HepG2 (cell line): ENCODE data around the gene PAX4. TPM values are rescaled to one million over a fixed set of nuclear protein-coding genes. Genes with fewer than 3 reads are reported as not detected.

Experiments
- GABPA ChIP-seq, 2 experiments: IDR thresholded peaks; 2 replicates each; pipeline ENCODE4 v1.6.1; 2011 to 2016; ENCODE audit warnings: low read depth in 2 of 2, low read length in 1 of 2, missing biosample characterization in 1 of 2, missing genetic modification characterization in 1 of 2
- HIVEP1 ChIP-seq: sonication (generic); formaldehyde crosslinking; IDR thresholded peaks from 2 replicates; pipeline ENCODE4 v1.4.0; 2020; ENCODE audit warnings: mild to moderate bottlenecking, missing genetic modification reagents
- KLF6 ChIP-seq: IDR thresholded peaks from 2 replicates; pipeline ENCODE4 v1.8.0; 2016; ENCODE audit warnings: missing biosample characterization, missing genetic modification reagents
- MIER3 ChIP-seq: IDR thresholded peaks from 2 replicates; pipeline ENCODE4 v1.6.1; 2016; ENCODE audit warnings: missing compliant biosample characterization, borderline replicate concordance
- MTA1 ChIP-seq: sonication (generic); formaldehyde crosslinking; IDR thresholded peaks from 2 replicates; pipeline ENCODE4 v1.4.0; 2020; ENCODE audit warnings: missing genetic modification reagents, mild to moderate bottlenecking, borderline replicate concordance
- PHB2 ChIP-seq: fragments of 450-650 bp; IDR thresholded peaks from 2 replicates; pipeline ENCODE4 v1.6.1; 2018; ENCODE audit not compliant: partially characterized antibody
- POLR2AphosphoS5 ChIP-seq: IDR thresholded peaks from 2 replicates; pipeline ENCODE4 v1.6.1; 2012; ENCODE audit warnings: low read depth, low read length
- REPIN1 ChIP-seq: sonication (generic); formaldehyde crosslinking; IDR thresholded peaks from 2 replicates; pipeline ENCODE4 v1.8.0; 2022; ENCODE audit warnings: missing genetic modification reagents, low read depth, mild to moderate bottlenecking, borderline replicate concordance
- SATB2 ChIP-seq: sonication (generic); formaldehyde crosslinking; IDR thresholded peaks from 2 replicates; pipeline ENCODE4 v1.5.0; 2020; ENCODE audit warnings: missing genetic modification reagents
- TFE3 ChIP-seq: IDR thresholded peaks from 2 replicates; pipeline ENCODE4 v1.6.1; 2016
- ZFX ChIP-seq: sonication (generic); formaldehyde crosslinking; IDR thresholded peaks from 2 replicates; pipeline ENCODE4 v1.4.0; 2020; ENCODE audit warnings: mild to moderate bottlenecking, low read depth, missing genetic modification reagents, moderate library complexity
- ZKSCAN8 ChIP-seq: IDR thresholded peaks from 2 replicates; pipeline ENCODE4 v1.6.1; 2016; ENCODE audit warnings: borderline replicate concordance, missing genetic modification reagents, missing compliant biosample characterization
- ZNF235 ChIP-seq: sonication (generic); formaldehyde crosslinking; IDR thresholded peaks from 2 replicates; pipeline ENCODE4 v1.8.1; 2023; ENCODE audit warnings: mild to moderate bottlenecking, missing genetic modification reagents, borderline replicate concordance
- ZNF282 ChIP-seq: fragments of 450-650 bp; IDR thresholded peaks from 2 replicates; pipeline ENCODE4 v1.6.1; 2018; ENCODE audit not compliant: partially characterized antibody
- ZNF761 ChIP-seq: sonication (generic); formaldehyde crosslinking; conservative IDR thresholded peaks from 2 replicates; pipeline ENCODE4 v1.4.0; 2020; ENCODE audit warnings: mild to moderate bottlenecking, missing genetic modification reagents
- ZNF790 ChIP-seq: sonication (generic); formaldehyde crosslinking; IDR thresholded peaks from 2 replicates; pipeline ENCODE4 v1.8.0; 2022; ENCODE audit warnings: missing genetic modification reagents, mild to moderate bottlenecking, borderline replicate concordance
- polyA plus RNA-seq, 8 experiments: library from polyadenylated mRNA; depleted of rRNA in 3 of 8; stranded (reverse) in 7 of 8; unstranded in 1 of 8; fragments of >200 nt; fragmentation: Illumina TruSeq in 4 of 8; extraction: Trizol in 4 of 8; gene quantifications; 2 replicates each; pipeline versions ENCODE4 v1.2.1 to v1.2.3, GENCODE V29; 2011 to 2016; ENCODE audit warnings: low read depth in 4 of 8, missing spikeins in 1 of 8, mixed read lengths in 1 of 8; ENCODE audit not compliant: insufficient read depth in 1 of 8
- total RNA-seq, 5 experiments: library from RNA; depleted of rRNA; stranded (reverse); fragments of >200 nt; fragmentation: Illumina TruSeq; extraction: Trizol; gene quantifications; 2 replicates each; pipeline ENCODE4 v1.2.3, GENCODE V29; 2016; ENCODE audit warnings: low read depth in 1 of 5
- TF ChIP-seq, protein P1 (sequence below): sonication (generic); formaldehyde crosslinking; IDR thresholded peaks from 2 replicates; pipeline ENCODE4 v1.5.1; 2020; ENCODE audit warnings: mild to moderate bottlenecking, missing genetic modification reagents, moderate library complexity
- TF ChIP-seq, protein P2 (sequence below): IDR thresholded peaks from 2 replicates; pipeline ENCODE4 v1.6.1; 2016; ENCODE audit warnings: missing compliant biosample characterization, missing genetic modification reagents, borderline replicate concordance
- TF ChIP-seq, protein P3 (sequence below): sonication (generic); formaldehyde crosslinking; IDR thresholded peaks from 2 replicates; pipeline ENCODE4 v1.4.0; 2020; ENCODE audit warnings: missing genetic modification reagents

Gene PAX4
- total and polyA plus RNA-seq, 2 of the 13 experiments (the other 11 are each of a cell fraction or from before 2014, with no cell fraction given), result not detected

DNA sequence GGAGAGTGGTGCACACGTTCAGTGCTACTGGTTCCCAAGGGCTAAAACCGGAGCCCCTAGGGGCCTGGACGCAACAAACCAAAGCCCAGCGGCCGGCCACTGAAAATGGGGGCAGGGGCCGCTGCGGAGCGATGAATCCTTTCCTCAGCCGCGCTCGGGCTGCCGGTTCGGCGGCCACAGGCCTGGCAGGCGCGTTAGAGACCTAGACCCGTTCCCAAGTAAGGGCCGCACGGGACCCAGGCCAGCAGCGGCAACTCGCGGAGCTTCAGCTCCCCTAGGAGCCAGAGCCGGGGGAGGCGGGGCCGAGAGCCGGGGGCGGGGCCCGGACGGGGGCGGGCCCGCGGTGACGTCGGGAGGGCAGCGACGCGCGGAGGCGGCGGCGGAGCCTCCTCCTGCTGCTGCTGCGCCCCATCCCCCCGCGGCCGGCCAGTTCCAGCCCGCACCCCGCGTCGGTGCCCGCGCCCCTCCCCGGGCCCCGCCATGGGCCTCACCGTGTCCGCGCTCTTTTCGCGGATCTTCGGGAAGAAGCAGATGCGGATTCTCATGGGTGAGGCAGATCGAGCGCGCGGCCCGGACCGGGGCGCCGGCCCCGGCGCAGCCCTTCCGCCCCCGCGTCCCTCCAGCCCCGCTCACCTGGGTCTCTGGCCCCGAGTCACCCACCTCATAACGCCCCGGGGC is 29.8 kb downstream of the PAX4 start, which contains the start of gene ARF5 (continued):
- no peak for TF ChIP-seq ZNF282
- TF ChIP-seq, protein P1, sequence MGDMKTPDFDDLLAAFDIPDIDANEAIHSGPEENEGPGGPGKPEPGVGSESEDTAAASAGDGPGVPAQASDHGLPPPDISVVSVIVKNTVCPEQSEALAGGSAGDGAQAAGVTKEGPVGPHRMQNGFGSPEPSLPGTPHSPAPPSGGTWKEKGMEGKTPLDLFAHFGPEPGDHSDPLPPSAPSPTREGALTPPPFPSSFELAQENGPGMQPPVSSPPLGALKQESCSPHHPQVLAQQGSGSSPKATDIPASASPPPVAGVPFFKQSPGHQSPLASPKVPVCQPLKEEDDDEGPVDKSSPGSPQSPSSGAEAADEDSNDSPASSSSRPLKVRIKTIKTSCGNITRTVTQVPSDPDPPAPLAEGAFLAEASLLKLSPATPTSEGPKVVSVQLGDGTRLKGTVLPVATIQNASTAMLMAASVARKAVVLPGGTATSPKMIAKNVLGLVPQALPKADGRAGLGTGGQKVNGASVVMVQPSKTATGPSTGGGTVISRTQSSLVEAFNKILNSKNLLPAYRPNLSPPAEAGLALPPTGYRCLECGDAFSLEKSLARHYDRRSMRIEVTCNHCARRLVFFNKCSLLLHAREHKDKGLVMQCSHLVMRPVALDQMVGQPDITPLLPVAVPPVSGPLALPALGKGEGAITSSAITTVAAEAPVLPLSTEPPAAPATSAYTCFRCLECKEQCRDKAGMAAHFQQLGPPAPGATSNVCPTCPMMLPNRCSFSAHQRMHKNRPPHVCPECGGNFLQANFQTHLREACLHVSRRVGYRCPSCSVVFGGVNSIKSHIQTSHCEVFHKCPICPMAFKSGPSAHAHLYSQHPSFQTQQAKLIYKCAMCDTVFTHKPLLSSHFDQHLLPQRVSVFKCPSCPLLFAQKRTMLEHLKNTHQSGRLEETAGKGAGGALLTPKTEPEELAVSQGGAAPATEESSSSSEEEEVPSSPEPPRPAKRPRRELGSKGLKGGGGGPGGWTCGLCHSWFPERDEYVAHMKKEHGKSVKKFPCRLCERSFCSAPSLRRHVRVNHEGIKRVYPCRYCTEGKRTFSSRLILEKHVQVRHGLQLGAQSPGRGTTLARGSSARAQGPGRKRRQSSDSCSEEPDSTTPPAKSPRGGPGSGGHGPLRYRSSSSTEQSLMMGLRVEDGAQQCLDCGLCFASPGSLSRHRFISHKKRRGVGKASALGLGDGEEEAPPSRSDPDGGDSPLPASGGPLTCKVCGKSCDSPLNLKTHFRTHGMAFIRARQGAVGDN (CRISPR knock-in tag), result peak; percentile 10; the same call in 1 of the 2 replicates
- TF ChIP-seq ZNF235 (CRISPR knock-in tag), result 0 out of 2 replicates have a peak, but pooled peaks have one; percentile 22
- 0 out of 2 replicates have a peak, but pooled peaks have one; percentile 14 for TF ChIP-seq TFE3 (CRISPR knock-in tag)
- TF ChIP-seq ZFX, result peak; percentile 78
- TF ChIP-seq, protein P2, sequence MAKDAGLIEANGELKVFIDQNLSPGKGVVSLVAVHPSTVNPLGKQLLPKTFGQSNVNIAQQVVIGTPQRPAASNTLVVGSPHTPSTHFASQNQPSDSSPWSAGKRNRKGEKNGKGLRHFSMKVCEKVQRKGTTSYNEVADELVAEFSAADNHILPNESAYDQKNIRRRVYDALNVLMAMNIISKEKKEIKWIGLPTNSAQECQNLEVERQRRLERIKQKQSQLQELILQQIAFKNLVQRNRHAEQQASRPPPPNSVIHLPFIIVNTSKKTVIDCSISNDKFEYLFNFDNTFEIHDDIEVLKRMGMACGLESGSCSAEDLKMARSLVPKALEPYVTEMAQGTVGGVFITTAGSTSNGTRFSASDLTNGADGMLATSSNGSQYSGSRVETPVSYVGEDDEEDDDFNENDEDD (CRISPR knock-in tag), result 0 out of 2 replicates have a peak, but pooled peaks have one; percentile 30
- TF ChIP-seq PHB2, result no peak
- 0 out of 2 replicates have a peak, but pooled peaks have one; percentile 35 for TF ChIP-seq MIER3
- peak; percentile 55; the same call in 1 of the 2 replicates for TF ChIP-seq REPIN1 (CRISPR knock-in tag)
- 0 out of 2 replicates have a peak, but pooled peaks have one; percentile 40 for TF ChIP-seq ZNF790
- TF ChIP-seq, protein P3, sequence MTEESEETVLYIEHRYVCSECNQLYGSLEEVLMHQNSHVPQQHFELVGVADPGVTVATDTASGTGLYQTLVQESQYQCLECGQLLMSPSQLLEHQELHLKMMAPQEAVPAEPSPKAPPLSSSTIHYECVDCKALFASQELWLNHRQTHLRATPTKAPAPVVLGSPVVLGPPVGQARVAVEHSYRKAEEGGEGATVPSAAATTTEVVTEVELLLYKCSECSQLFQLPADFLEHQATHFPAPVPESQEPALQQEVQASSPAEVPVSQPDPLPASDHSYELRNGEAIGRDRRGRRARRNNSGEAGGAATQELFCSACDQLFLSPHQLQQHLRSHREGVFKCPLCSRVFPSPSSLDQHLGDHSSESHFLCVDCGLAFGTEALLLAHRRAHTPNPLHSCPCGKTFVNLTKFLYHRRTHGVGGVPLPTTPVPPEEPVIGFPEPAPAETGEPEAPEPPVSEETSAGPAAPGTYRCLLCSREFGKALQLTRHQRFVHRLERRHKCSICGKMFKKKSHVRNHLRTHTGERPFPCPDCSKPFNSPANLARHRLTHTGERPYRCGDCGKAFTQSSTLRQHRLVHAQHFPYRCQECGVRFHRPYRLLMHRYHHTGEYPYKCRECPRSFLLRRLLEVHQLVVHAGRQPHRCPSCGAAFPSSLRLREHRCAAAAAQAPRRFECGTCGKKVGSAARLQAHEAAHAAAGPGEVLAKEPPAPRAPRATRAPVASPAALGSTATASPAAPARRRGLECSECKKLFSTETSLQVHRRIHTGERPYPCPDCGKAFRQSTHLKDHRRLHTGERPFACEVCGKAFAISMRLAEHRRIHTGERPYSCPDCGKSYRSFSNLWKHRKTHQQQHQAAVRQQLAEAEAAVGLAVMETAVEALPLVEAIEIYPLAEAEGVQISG (CRISPR knock-in tag), result peak; percentile 20
- peak; percentile 37 for TF ChIP-seq ZNF761 (CRISPR knock-in tag)
- 0 out of 2 replicates have a peak, but pooled peaks have one; percentile 38 for TF ChIP-seq SATB2
- TF ChIP-seq HIVEP1 (CRISPR knock-in tag), result peak; percentile 52
- peak; percentile 68; the same call in 1 of the 2 replicates for TF ChIP-seq KLF6
- no peak for TF ChIP-seq ZKSCAN8 (CRISPR knock-in tag)
- peak; percentile 41 for TF ChIP-seq GABPA (IDR thresholded peaks at IDR 0.05; ENCODE audit: low read depth, low read length)
- TF ChIP-seq GABPA (CRISPR knock-in tag; IDR thresholded peaks at IDR 0.05; ENCODE audit: low read depth), result no peak
- peak; percentile 58; the same call in 1 of the 2 replicates for TF ChIP-seq MTA1
- TF ChIP-seq POLR2AphosphoS5, result peak; percentile 79
